ENCODE data around the gene MBP.
"Not testable (repeated sequence)": the region's sequence is repeated elsewhere in the genome, so short reads cannot be mapped to it uniquely, and the experiment has no call there.

MBP gene

GRCh38 chr18:77025123-77025522 lies 107.5 kb downstream of the MBP start:
- TF ChIP-seq MYC (IDR thresholded peaks at IDR 0.05; ENCODE audit: low read depth, low read length) (no peak), POLR2A (IDR thresholded peaks at IDR 0.05; ENCODE audit: extremely low read depth, insufficient read length) (no peak), CTCF (IDR thresholded peaks at IDR 0.05; ENCODE audit: low read depth, low read length) (no peak)
- TF ChIP-seq, protein P1, sequence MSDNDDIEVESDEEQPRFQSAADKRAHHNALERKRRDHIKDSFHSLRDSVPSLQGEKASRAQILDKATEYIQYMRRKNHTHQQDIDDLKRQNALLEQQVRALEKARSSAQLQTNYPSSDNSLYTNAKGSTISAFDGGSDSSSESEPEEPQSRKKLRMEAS (IDR thresholded peaks at IDR 0.05; ENCODE audit: low read depth, low read length): no peak
- no peak overlapping the region for H3K4me3 ChIP-seq (ENCODE audit: low read depth, low read length)
- no peak for DNase-seq (ENCODE audit: low read depth)

DNA sequence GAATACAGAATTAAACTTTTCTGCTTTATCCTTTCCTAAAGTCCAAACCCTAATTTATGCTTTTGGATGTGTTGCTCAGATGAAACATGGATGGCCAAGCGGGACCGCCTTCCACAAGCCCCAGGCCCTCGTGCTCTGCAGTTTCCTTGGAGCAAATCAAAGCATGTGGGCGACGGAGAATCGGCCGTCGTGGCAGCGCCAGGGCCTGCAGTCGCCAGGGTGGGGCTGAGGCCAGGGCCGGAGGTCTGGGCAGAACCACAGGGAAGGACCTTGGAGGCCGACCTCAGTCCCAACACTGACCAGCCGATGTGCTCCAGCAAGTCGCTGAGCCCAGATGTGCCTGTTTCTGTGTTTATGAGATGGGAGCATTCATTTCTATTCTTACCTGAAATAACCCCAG lies 108.1 kb downstream of the MBP start:
- no peak overlapping the region for H3K4me3 ChIP-seq (ENCODE audit: low read depth, low read length)
- TF ChIP-seq MYC (IDR thresholded peaks at IDR 0.05; ENCODE audit: low read depth, low read length): no peak
- TF ChIP-seq, protein P1 (IDR thresholded peaks at IDR 0.05; ENCODE audit: low read depth, low read length): no peak
- TF ChIP-seq POLR2A (IDR thresholded peaks at IDR 0.05; ENCODE audit: extremely low read depth, insufficient read length): no peak
- no peak for TF ChIP-seq CTCF (IDR thresholded peaks at IDR 0.05; ENCODE audit: low read depth, low read length)
- no peak for DNase-seq (ENCODE audit: low read depth)

GRCh38 chr18:77023102-77023782 lies 109.3 kb downstream of the MBP start:
- TF ChIP-seq, protein P1 (IDR thresholded peaks at IDR 0.05; ENCODE audit: low read depth, low read length): no peak
- TF ChIP-seq POLR2A (IDR thresholded peaks at IDR 0.05; ENCODE audit: extremely low read depth, insufficient read length) (no peak), MYC (IDR thresholded peaks at IDR 0.05; ENCODE audit: low read depth, low read length) (no peak), CTCF (IDR thresholded peaks at IDR 0.05; ENCODE audit: low read depth, low read length) (no peak)
- DNase-seq (ENCODE audit: low read depth): no peak
- no peak overlapping the region for H3K4me3 ChIP-seq (ENCODE audit: low read depth, low read length)

GRCh38 chr18:77022556-77022955 lies 110.0 kb downstream of the MBP start:
- TF ChIP-seq CTCF (IDR thresholded peaks at IDR 0.05; ENCODE audit: low read depth, low read length) (no peak), POLR2A (IDR thresholded peaks at IDR 0.05; ENCODE audit: extremely low read depth, insufficient read length) (no peak), MYC (IDR thresholded peaks at IDR 0.05; ENCODE audit: low read depth, low read length) (no peak)
- TF ChIP-seq, protein P1 (IDR thresholded peaks at IDR 0.05; ENCODE audit: low read depth, low read length): no peak

DNA sequence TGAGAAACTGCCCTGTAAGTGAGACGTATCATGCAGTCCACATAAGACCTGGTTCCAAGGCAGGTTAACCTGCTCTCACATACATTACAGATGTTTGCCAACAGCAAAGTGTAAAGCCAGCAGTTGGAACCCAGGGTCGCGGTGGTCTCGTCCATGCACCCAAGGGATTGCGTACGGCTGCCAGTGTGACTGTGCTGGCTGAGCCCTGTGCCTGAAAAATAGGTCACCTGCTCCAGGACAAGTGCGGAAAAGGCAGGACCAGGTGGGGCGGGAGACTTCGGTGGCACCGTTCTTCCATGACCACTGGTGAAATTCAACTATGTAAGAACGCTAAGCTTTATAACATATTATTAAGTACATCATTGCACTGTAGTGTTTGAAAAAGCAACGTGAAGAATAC lies 110.5 kb downstream of the MBP start:
- no peak for DNase-seq (ENCODE audit: low read depth)
- TF ChIP-seq MYC (IDR thresholded peaks at IDR 0.05; ENCODE audit: low read depth, low read length) (no peak), POLR2A (IDR thresholded peaks at IDR 0.05; ENCODE audit: extremely low read depth, insufficient read length) (no peak), CTCF (IDR thresholded peaks at IDR 0.05; ENCODE audit: low read depth, low read length) (no peak)
- TF ChIP-seq, protein P1 (IDR thresholded peaks at IDR 0.05; ENCODE audit: low read depth, low read length): no peak
- no peak overlapping the region for H3K4me3 ChIP-seq (ENCODE audit: low read depth, low read length)

More at GRCh38 chr18:77022556-77022955, 110.0 kb downstream of the MBP start:
- no peak for DNase-seq (ENCODE audit: low read depth)
- H3K4me3 ChIP-seq (ENCODE audit: low read depth, low read length): no peak overlapping the region

DNA sequence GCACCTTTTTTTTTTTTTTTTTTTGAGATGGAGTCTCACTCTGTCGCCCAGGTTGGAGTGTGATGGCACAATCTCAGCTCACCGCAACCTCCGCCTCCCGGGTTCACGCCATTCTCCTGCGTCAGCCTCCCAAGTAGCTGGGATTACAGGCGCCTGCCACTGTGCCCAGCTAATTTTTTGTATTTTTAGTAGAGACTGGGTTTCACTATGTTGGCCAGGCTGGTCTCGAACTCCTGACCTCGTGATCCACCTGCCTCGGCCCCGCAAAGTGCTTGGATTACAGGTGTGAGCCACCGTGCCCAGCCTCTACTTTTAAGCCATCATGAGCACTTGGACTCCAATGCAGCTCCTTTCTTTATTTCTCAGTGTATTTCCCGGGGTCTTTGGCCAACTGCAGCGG lies 111.1 kb downstream of the MBP start:
- DNase-seq (ENCODE audit: low read depth); H3K4me3 ChIP-seq (ENCODE audit: low read depth, low read length): not testable (repeated sequence)
